Effector memory CD8-positive, alpha-beta T cell (primary cell): ENCODE data around the gene SPACA7.

Experiments used
- ATAC-seq: fragments of 150-1000 bp; cut with Tn5 transposase; replicated peaks from 2 replicates; pipeline ENCODE4 v1.10.0; 2021; ENCODE audit warnings: mild to moderate bottlenecking, moderate library complexity
- DNase-seq, 3 experiments: peaks; one replicate each; pipeline ENCODE4 v3.0.0; 2021
- H3K27ac Mint-ChIP-seq, 2 donors: one replicate each; pipeline ENCODE4 v1.8.0; 2022; ENCODE audit warnings: mild to moderate bottlenecking in 2 of 2, mixed read lengths in 2 of 2, moderate library complexity in 2 of 2
- H3K27me3 Mint-ChIP-seq, 2 donors: one replicate each; pipeline ENCODE4 v1.8.0; 2022; ENCODE audit warnings: mixed read lengths in 2 of 2
- H3K36me3 Mint-ChIP-seq: one replicate; pipeline ENCODE4 v1.8.0; 2022; ENCODE audit warnings: mild to moderate bottlenecking, moderate library complexity, mixed read lengths; ENCODE audit not compliant: insufficient read depth
- H3K4me1 Mint-ChIP-seq, 2 donors: one replicate each; pipeline ENCODE4 v1.8.0; 2022; ENCODE audit warnings: low read depth in 2 of 2, mixed read lengths in 2 of 2
- H3K4me3 Mint-ChIP-seq, 2 donors: one replicate each; pipeline ENCODE4 v1.8.0; 2022; ENCODE audit warnings: mild to moderate bottlenecking in 2 of 2, mixed read lengths in 2 of 2, moderate library complexity in 2 of 2
- H3K9me3 Mint-ChIP-seq, 2 donors: one replicate each; pipeline ENCODE4 v1.8.0; 2022; ENCODE audit warnings: mixed read lengths in 2 of 2

SPACA7 gene

GRCh38 chr13:112449545-112449930, 73.4 kb downstream of the SPACA7 start:
- no peak overlapping the region for H3K27ac Mint-ChIP-seq
- no peak overlapping the region for H3K4me3 Mint-ChIP-seq
- H3K4me1 Mint-ChIP-seq = no peaks in the 10 kb centered on the region
- no peaks in the 10 kb centered on the region for H3K36me3 Mint-ChIP-seq
- peaks cover 7 to 43% of the 10 kb centered on the region in 2 donors for H3K27me3 Mint-ChIP-seq
- no peaks in the 10 kb centered on the region for H3K9me3 Mint-ChIP-seq
- no peak for ATAC-seq
- no peak for DNase-seq

GRCh38 chr13:112450118-112450903, 74.2 kb downstream of the SPACA7 start:
- no peaks in the 10 kb centered on the region for H3K9me3 Mint-ChIP-seq
- no peak overlapping the region for H3K27ac Mint-ChIP-seq
- no peaks in the 10 kb centered on the region for H3K4me1 Mint-ChIP-seq
- H3K4me3 Mint-ChIP-seq = no peak overlapping the region
- DNase-seq (no peak), ATAC-seq (no peak)
- H3K36me3 Mint-ChIP-seq = no peaks in the 10 kb centered on the region
- peaks cover 7 to 42% of the 10 kb centered on the region in 2 donors for H3K27me3 Mint-ChIP-seq

- H3K4me1 Mint-ChIP-seq = no peaks in the 10 kb centered on the region
- peaks cover 7 to 37% of the 10 kb centered on the region in 2 donors for H3K27me3 Mint-ChIP-seq
- no peak overlapping the region for H3K27ac Mint-ChIP-seq
- DNase-seq = no peak
- no peak overlapping the region for H3K4me3 Mint-ChIP-seq
- no peaks in the 10 kb centered on the region for H3K9me3 Mint-ChIP-seq
- ATAC-seq = no peak
- no peaks in the 10 kb centered on the region for H3K36me3 Mint-ChIP-seq
These were observed 74.7 kb downstream of the SPACA7 start for GRCh38 chr13:112450904-112451240.

GRCh38 chr13:112451512-112452379, 75.6 kb downstream of the SPACA7 start:
- no peak overlapping the region for H3K27ac Mint-ChIP-seq

GRCh38 chr13:112452380-112453206, 76.4 kb downstream of the SPACA7 start:
- Mint-ChIP-seq H3K9me3 (peaks cover 0 to 7% of the 10 kb centered on the region in 2 donors), H3K4me1 (no peaks in the 10 kb centered on the region), H3K36me3 (no peaks in the 10 kb centered on the region), H3K27me3 (peaks cover 0 to 29% of the 10 kb centered on the region in 2 donors), H3K4me3 (no peak overlapping the region), H3K27ac (no peak overlapping the region)
- no peak for DNase-seq
- ATAC-seq = no peak

More at GRCh38 chr13:112451512-112452379, 75.6 kb downstream of the SPACA7 start:
- DNase-seq = no peak
- H3K4me3 Mint-ChIP-seq = no peak overlapping the region
- no peaks in the 10 kb centered on the region for H3K36me3 Mint-ChIP-seq
- H3K9me3 Mint-ChIP-seq = peaks cover 0 to 7% of the 10 kb centered on the region in 2 donors
- peaks cover 7 to 37% of the 10 kb centered on the region in 2 donors for H3K27me3 Mint-ChIP-seq
- no peak for ATAC-seq
- H3K4me1 Mint-ChIP-seq = no peaks in the 10 kb centered on the region

- no peaks in the 10 kb centered on the region for H3K4me1 Mint-ChIP-seq
- DNase-seq (no peak), ATAC-seq (no peak)
- no peak overlapping the region for H3K4me3 Mint-ChIP-seq
- H3K36me3 Mint-ChIP-seq = no peaks in the 10 kb centered on the region
- no peak overlapping the region for H3K27ac Mint-ChIP-seq
- H3K9me3 Mint-ChIP-seq = peaks cover 0 to 7% of the 10 kb centered on the region in 2 donors
- H3K27me3 Mint-ChIP-seq = peaks cover 0 to 28% of the 10 kb centered on the region in 2 donors
These were observed 77.2 kb downstream of the SPACA7 start for GRCh38 chr13:112453207-112453829.

- Mint-ChIP-seq H3K27ac (no peak overlapping the region), H3K4me1 (no peaks in the 10 kb centered on the region), H3K9me3 (peaks cover 0 to 7% of the 10 kb centered on the region in 2 donors), H3K27me3 (peaks cover 0 to 27% of the 10 kb centered on the region in 2 donors), H3K4me3 (no peak overlapping the region), H3K36me3 (no peaks in the 10 kb centered on the region)
- no peak for ATAC-seq
- DNase-seq = no peak
These were observed 77.9 kb downstream of the SPACA7 start for GRCh38 chr13:112453874-112454647.

- Mint-ChIP-seq H3K27me3 (peaks cover 0 to 26% of the 10 kb centered on the region in 2 donors), H3K9me3 (peaks cover 0 to 7% of the 10 kb centered on the region in 2 donors), H3K27ac (no peak overlapping the region), H3K36me3 (no peaks in the 10 kb centered on the region), H3K4me1 (no peaks in the 10 kb centered on the region), H3K4me3 (no peak overlapping the region)
- ATAC-seq = no peak
- DNase-seq = no peak
These were observed 78.6 kb downstream of the SPACA7 start for GRCh38 chr13:112454648-112455334.

- H3K27me3 Mint-ChIP-seq = peaks cover 0 to 28% of the 10 kb centered on the region in 2 donors
- ATAC-seq (no peak), DNase-seq (no peak)
- H3K9me3 Mint-ChIP-seq = peaks cover 0 to 7% of the 10 kb centered on the region in 2 donors
- H3K27ac Mint-ChIP-seq = no peak overlapping the region
- H3K36me3 Mint-ChIP-seq = no peaks in the 10 kb centered on the region
- no peaks in the 10 kb centered on the region for H3K4me1 Mint-ChIP-seq
- no peak overlapping the region for H3K4me3 Mint-ChIP-seq
These were observed 79.4 kb downstream of the SPACA7 start for GRCh38 chr13:112455476-112456059.

GRCh38 chr13:112456138-112457056, 80.2 kb downstream of the SPACA7 start:
- peaks cover 0 to 7% of the 10 kb centered on the region in 2 donors for H3K9me3 Mint-ChIP-seq
- H3K27me3 Mint-ChIP-seq = peaks cover 3 to 24% of the 10 kb centered on the region in 2 donors
- DNase-seq (no peak), ATAC-seq (no peak)
- no peaks in the 10 kb centered on the region for H3K4me1 Mint-ChIP-seq
- H3K36me3 Mint-ChIP-seq = no peaks in the 10 kb centered on the region
- peak overlapping the region in 1 of 2 donors; percentile 55 for H3K27ac Mint-ChIP-seq
- no peak overlapping the region for H3K4me3 Mint-ChIP-seq

GRCh38 chr13:112457081-112457480, 80.9 kb downstream of the SPACA7 start:
- Mint-ChIP-seq H3K27me3 (peaks cover 6 to 30% of the 10 kb centered on the region in 2 donors), H3K9me3 (peaks cover 0 to 10% of the 10 kb centered on the region in 2 donors), H3K4me1 (no peaks in the 10 kb centered on the region), H3K36me3 (no peaks in the 10 kb centered on the region), H3K27ac (no peak overlapping the region), H3K4me3 (no peak overlapping the region)
- ATAC-seq (no peak), DNase-seq (no peak)
